GM10266 (cell line): Measurements from ENCODE around the gene ADRM1.

Source experiments
- DNase-seq: peaks from one replicate; pipeline ENCODE4 v3.0.0; 2012; ENCODE audit errors: extremely low spot score
- CTCF ChIP-seq: IDR thresholded peaks from 2 replicates; pipeline ENCODE4 v1.5.1; 2012; ENCODE audit warnings: mild to moderate bottlenecking, low read depth; ENCODE audit not compliant: control insufficient read depth, insufficient read depth; ENCODE audit errors: missing control alignments

Gene ADRM1

GRCh38 chr20:62332421-62332820 lies 29.6 kb downstream of the ADRM1 start:
- DNase-seq = no peak
- TF ChIP-seq CTCF = no peak

- no peak for DNase-seq
- no peak for TF ChIP-seq CTCF
Measured at GRCh38 chr20:62332989-62333819, 30.4 kb downstream of the ADRM1 start.

GRCh38 chr20:62333820-62334595 lies 31.2 kb downstream of the ADRM1 start:
- DNase-seq = no peak
- no peak for TF ChIP-seq CTCF

GRCh38 chr20:62334881-62335280 lies 32.1 kb downstream of the ADRM1 start:
- no peak for TF ChIP-seq CTCF
- DNase-seq = no peak

GRCh38 chr20:62335532-62335931 lies 32.7 kb downstream of the ADRM1 start:
- no peak for DNase-seq
- no peak for TF ChIP-seq CTCF

GRCh38 chr20:62336329-62336728 lies 33.5 kb downstream of the ADRM1 start:
- no peak for TF ChIP-seq CTCF

More at GRCh38 chr20:62336329-62336728, 33.5 kb downstream of the ADRM1 start:
- no peak for DNase-seq
